GM18907 (cell line): ENCODE data around the gene KIF18B.
"Not testable (repeated sequence)": the region's sequence is repeated elsewhere in the genome, so short reads cannot be mapped to it uniquely, and the experiment has no call there.

Experiments
- ATAC-seq: cut with Tn5 transposase; IDR thresholded peaks from one replicate; pipeline ENCODE4 v1.9.1; 2021; ENCODE audit warnings: mild to moderate bottlenecking, moderate library complexity; ENCODE audit not compliant: unreplicated experiment

KIF18B gene

GRCh38 chr17:44970136-44970741 lies 22.7 kb upstream of the KIF18B start:
- no peak for ATAC-seq

GRCh38 chr17:44969144-44969780 lies 21.7 kb upstream of the KIF18B start:
- no peak for ATAC-seq

- peak; percentile 78 for ATAC-seq
Observed at GRCh38 chr17:44968225-44969143, 20.9 kb upstream of the KIF18B start, which contains the start of gene C1QL1. TSS of gene C1QL1 (minus strand) at chr17:44968303. CDS start at chr17:44968048, 255 bp downstream.

DNA sequence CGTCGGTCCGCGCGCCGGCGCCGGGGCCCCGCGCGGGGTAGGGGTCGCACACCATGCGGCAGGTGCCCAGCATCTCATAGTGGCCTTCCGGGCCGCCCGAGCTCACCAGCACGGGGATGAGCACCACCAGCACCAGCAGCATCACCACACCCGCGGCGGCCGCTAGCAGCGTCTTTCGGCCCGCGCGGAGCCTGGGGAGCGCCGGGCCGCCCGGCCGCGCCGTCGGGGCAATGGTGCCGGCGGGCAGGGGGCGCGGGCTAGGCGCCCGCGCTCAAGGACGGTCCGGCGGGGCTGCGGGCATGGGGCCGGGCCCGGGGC lies 20.3 kb upstream of the KIF18B start:
- peak; percentile 11 for ATAC-seq

GRCh38 chr17:44967026-44967906 lies 19.7 kb upstream of the KIF18B start:
- no peak for ATAC-seq

- ATAC-seq = no peak
Observed at GRCh38 chr17:44966348-44967025, 18.9 kb upstream of the KIF18B start.

DNA sequence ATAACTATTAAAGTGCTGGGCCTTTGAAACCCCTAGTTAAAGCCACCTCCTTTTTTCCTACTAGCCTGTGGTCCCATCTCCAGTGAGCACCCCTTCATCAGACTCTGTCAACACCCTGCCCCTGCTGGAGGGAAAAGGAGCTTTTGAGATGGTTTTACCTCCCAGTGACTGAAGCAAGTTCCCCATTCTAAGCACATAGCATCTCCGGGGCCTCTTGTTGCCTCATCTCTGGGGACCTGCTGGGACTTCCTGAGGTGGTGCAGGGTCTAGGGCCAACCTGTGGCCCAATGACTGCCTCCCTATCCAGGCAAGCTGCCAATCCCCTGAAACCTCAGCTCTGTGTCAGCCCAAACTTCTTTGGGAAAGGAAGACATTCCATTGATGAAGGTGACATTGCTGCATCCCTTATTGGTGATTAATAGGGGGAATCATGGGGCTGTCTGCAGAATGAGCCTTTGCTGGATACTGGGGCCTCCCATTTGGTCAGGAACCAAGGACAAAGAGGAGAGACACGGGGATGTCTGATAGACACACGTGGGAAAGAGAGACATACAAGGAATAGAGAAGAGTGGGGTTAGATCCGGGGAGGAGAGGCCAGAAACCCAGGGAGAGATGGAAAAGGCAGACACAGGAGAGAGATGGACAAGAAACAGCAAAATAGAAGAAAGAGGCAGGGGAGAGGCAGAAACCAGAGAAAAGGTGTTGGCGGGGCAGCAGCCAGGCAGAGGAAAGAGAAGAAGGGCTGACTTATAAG lies 18.1 kb upstream of the KIF18B start:
- ATAC-seq = no peak

DNA sequence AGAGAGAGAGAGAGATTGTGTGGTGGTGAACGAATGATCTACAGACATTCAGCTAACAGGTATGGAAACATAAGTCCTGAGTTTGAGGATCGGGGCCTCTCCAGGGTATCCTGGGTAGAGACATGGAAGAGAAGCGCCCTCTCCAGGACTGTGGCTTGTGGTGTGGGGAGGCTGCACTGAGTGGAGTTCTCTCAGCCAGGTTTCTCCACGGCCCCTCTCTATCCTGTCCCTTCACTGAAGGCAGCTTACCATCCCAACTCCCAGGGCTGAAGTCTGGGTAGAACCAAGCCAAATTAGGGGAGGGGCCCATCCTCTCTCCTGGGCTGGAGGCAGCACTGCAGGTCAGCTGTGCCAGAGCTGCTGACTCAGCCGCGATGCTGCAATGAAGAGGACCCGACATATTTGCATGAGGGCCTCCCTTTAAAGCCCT lies 14.4 kb upstream of the KIF18B start:
- ATAC-seq = no peak

- ATAC-seq = no peak
Observed at GRCh38 chr17:44960691-44961090, 13.1 kb upstream of the KIF18B start.

- ATAC-seq = no peak
Observed at GRCh38 chr17:44959821-44960531, 12.4 kb upstream of the KIF18B start.

GRCh38 chr17:44956998-44957981 lies 9.7 kb upstream of the KIF18B start:
- no peak for ATAC-seq

DNA sequence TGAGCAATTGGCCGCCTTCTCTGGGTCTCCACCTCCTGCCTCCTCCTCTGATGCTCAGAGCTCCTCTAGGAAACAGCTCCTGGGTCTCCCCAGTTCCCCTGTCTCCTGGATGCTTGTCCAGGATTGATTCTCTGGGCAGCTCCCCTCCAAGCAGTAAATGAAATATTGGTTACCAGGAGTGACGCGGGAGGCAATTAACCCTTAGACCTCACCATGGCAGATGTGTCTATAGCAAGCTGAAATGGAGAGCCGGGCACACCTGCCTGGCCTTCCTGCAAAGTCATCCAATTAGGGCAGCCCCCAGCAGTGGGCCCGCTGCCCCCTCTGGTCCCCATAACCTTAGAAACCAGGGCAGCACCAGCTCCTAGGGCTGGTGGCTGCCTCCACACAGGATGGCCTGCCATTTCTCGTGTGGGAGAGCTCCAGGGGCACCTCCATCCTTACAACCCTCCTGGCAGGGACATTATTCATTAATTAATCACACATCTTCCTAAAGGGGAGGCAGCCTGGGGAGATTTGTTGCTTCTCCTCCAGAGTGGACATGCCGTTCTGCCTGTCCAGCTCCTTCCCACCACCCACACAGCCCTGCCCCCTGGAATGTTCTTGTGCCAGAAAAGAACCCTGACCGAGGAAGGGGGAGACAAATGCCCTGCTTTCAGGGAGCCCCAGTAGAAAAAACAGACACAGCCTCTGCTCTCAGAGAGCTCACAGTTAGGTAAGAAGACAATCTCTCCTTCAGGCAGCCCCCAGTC lies 8.3 kb upstream of the KIF18B start:
- ATAC-seq = no peak

GRCh38 chr17:44952946-44953475 lies 5.4 kb upstream of the KIF18B start:
- no peak for ATAC-seq

DNA sequence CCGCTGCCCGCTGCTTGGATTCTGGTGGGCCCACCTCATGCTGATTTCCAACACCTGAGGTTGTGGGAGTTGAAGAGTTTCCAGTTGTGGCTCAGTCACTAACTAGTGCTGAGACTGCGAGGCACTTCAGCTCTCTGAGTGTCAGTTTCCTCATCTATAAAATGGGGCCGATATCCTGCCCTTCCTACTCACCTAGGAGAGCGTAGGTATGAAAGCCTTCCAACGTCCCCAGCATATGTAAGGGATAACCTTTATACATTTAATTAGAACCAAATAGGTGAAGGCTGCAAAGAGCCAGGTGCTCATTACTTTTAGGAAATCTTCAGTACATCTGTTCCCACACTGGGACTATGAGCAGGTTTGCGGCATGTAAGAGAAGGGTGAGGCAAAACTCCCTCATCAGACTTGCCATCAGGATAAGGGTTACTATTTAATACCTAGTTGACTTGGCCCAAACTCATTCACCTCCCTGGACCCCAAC lies 782 bp upstream of the KIF18B start:
- ATAC-seq = peak; percentile 21

DNA sequence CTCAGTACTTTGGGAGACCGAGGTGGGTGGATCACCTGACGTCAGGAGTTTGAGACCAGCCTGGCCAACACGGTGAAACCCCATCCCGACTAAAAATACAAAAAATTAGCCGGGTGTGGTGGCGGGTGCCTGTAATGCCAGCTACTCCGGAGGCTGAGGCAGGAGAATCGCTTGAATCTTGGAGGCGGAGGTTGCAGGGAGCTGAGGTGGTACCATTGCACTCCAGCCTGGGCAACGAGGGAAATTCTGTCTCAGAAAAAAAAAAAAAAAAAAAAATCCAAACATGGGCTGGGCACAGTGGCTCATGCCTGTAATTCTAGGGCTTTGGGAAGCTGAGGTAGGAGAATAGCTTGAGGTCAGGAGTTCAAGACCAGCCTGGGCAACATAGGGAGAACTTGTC lies 1.9 kb downstream of the KIF18B start:
- not testable (repeated sequence) for ATAC-seq

GRCh38 chr17:44942456-44942855 lies 5.1 kb downstream of the KIF18B start:
- no peak for ATAC-seq
